GM12874 (cell line): ENCODE measurements around the gene FRMPD1.
A peak's percentile ranks its signal among the peaks of the same experiment; 100 is the strongest.

Source experiments
- TF ChIP-seq, protein P1 (sequence below): IDR thresholded peaks from 2 replicates; pipeline ENCODE4 v1.5.1; 2011; ENCODE audit warnings: low read depth, mild to moderate bottlenecking, control low read depth, low read length, moderate library complexity; ENCODE audit not compliant: insufficient read depth

The FRMPD1 gene

DNA sequence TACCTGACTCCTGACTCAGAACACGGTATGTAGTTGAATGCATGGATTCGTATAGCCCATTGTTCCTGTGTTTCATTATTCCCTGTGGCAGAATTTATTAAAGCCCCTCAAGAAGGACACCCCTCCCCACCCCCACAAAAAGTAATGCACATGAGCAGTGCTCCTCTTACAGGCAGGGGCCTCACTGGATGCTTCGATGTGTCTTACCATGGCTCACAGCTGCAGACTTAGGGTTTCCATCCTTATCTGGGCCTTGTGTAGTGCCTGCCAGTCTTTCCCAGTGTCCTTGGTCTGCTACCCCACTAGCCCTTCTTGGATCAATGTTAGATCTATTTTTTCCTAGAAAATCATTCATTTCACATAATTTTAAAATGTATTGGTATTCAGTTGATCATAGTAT, 119.2 kb downstream of the FRMPD1 start:
- TF ChIP-seq, protein P1, sequence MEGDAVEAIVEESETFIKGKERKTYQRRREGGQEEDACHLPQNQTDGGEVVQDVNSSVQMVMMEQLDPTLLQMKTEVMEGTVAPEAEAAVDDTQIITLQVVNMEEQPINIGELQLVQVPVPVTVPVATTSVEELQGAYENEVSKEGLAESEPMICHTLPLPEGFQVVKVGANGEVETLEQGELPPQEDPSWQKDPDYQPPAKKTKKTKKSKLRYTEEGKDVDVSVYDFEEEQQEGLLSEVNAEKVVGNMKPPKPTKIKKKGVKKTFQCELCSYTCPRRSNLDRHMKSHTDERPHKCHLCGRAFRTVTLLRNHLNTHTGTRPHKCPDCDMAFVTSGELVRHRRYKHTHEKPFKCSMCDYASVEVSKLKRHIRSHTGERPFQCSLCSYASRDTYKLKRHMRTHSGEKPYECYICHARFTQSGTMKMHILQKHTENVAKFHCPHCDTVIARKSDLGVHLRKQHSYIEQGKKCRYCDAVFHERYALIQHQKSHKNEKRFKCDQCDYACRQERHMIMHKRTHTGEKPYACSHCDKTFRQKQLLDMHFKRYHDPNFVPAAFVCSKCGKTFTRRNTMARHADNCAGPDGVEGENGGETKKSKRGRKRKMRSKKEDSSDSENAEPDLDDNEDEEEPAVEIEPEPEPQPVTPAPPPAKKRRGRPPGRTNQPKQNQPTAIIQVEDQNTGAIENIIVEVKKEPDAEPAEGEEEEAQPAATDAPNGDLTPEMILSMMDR, result no peak

DNA sequence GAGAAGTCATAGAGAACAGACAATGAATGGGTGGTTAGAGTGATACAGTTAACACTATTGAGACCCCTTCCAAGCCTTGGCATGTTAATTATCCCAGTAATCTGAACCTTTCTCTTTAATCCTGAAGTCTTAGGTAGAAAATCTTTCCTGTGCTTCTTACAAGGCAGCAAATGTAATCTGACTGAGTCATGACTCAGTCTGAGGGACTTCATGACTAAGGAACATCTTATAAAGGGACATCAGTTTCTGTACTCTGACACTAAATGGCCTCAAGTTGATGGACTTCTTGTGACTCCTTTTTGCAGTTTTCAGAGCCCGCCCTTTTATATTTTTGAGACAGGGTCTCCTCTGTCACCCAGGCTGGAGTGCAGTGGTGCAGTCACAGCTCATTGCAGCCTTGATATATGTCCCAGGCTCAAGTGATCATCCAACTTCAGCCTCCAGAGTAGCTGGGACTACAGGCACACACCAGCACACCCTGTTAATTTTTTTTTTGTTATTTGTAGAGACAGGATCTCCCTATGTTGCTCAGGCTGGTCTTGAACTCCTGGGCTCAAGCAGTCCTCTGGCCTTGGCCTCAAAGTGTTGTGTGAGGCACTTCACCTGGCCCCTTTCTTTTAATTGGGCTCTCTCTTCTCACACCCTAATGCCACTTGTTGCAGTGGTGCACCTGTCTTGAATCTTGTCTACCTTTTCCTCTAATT, 124.6 kb downstream of the FRMPD1 start:
- TF ChIP-seq, protein P1, result no peak

DNA sequence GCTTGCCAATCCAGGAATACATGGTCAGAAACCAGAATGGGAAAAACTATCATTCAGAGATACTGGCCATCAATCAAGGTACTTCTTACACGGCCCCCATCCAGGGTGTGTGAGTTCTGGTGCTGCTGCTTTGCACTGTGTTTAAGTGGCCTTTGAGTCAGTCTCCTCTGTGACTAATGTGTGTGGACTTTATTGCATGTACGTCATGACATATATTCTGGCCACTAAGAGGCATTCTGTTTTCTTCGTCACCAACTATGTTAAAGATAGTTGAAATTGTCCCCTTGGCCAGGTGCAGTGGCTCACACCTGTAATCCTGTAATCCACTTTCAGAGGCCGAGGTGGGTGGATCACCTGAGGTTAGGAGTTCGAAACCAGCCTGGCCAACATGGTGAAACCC, 125.6 kb downstream of the FRMPD1 start:
- TF ChIP-seq, protein P1, result no peak

DNA sequence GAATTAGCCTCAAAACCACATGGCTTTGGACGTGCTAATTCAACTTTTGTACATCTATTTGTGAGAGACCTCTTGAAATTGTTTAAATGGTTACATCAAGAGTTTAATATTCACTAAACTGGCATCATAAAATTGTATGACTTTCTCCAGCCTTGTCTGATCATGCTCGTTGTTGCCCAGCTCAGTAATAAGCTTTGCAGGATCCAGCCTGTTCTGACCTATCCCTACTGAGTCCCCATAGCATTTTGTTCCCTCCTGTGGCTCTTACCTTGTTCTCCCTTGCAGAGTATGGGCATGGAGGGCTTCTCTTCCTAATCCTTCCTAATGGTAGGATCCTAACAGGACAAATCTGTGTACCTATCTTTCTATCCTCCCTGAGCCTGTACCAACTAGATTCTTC, 127.8 kb downstream of the FRMPD1 start:
- TF ChIP-seq, protein P1, result no peak

DNA sequence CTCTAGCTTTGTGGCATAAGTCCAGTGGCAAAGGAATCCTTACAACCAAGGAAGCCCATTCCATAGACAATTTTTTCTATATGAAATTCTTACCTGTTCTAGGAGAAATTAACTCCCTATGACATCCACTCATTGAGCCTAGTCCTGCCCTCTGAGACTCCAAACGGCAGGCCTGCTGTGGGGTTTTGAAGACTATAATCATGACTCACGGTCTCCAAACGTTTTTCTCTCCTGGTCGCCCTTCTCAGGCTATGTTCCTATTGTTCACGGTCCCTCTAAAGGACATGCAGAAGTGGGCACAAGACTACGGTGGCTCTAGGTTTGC, 133.5 kb downstream of the FRMPD1 start:
- TF ChIP-seq, protein P1, result no peak

DNA sequence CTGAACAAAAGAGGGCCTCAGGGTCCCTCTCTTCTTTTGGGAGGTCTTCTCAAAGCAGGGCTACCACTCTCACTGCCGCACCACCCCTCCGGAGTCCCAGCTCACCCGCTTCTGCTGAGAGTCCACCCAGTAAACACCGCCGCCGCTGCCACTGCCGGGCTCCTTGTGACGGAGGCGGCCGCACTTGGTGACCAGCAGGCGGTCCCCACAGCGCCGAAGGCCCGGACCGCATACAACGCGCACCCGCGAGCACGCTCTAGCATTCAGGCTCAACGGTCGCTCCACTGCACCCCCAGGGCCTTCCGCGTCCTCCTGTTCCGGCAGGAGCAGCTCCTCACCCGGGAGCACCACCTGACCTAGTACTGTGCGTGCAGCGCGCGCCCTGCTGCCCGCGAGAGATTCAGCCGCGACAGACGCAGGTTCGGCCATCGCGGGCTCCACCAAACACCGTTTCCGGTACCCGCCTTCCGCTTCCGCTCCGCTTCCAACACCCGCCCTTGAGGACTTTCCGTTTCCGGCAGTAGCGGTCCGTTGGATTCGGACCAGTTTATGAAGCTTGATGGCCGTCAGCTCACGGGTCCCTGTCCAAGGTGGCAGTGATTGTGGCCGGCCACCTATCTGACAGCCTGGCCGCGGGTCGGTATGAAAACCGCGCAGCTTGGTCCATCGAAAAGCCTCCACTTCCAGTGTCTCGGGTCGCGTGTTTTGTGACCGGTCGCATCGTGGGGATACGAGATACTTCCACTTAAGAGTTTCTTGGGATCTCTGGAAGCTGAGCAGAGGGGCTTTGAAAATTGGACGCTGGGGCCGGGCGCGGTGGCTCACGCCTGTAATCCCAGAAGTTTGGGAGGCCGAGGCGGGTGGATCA, 134.1 kb downstream of the FRMPD1 start, which contains the start of gene EXOSC3:
EXOSC3 (minus strand) TSS at position 449 of the 868 bp plus-strand sequence; CDS start at position 429, 20 bp downstream.
- TF ChIP-seq, protein P1, result peak; percentile 21; the same call in 1 of the 2 replicates

GRCh38 chr9:37787059-37787458, 136.3 kb downstream of the FRMPD1 start:
- TF ChIP-seq, protein P1, result no peak
